Activated B cell treated with CpG ODN at 0.5 μM for 24 hours (primary cell): ENCODE data around the gene SLC12A7. TPM values are rescaled to one million over a fixed set of nuclear protein-coding genes. Genes with fewer than 3 reads are reported as not detected.

Experiments used
- ATAC-seq: fragments of 200-7000 bp; cut with Tn5 transposase; one replicate; pipeline ENCODE4 v1.10.0; 2021; ENCODE audit warnings: low read depth, mild to moderate bottlenecking, moderate library complexity
- CTCF ChIA-PET: fragments of 350-600 bp; sonication (Branson Sonifier 250); formaldehyde crosslinking; loops from one replicate; lab custom pipeline; 2021; ENCODE audit warnings: antibody characterized with exemption; lab: Charles Lee
- POLR2A ChIA-PET: fragments of 350-600 bp; sonication (Branson Sonifier 250); formaldehyde crosslinking; loops from one replicate; lab custom pipeline; 2021; ENCODE audit warnings: antibody characterized with exemption; lab: Charles Lee
- DNase-seq: peaks from one replicate; pipeline ENCODE4 v3.0.0; 2022
- H3K27ac Mint-ChIP-seq: one replicate; pipeline ENCODE4 v1.8.0; 2020; ENCODE audit warnings: mixed read lengths
- H3K27me3 Mint-ChIP-seq: one replicate; pipeline ENCODE4 v1.8.0; 2021; ENCODE audit warnings: mixed read lengths
- H3K36me3 Mint-ChIP-seq: one replicate; pipeline ENCODE4 v1.8.0; 2021; ENCODE audit warnings: low read depth, mixed read lengths
- H3K4me1 Mint-ChIP-seq: one replicate; pipeline ENCODE4 v1.8.0; 2021; ENCODE audit warnings: mixed read lengths
- H3K4me3 Mint-ChIP-seq: one replicate; pipeline ENCODE4 v1.8.0; 2020; ENCODE audit warnings: mild to moderate bottlenecking, mixed read lengths
- H3K9me3 Mint-ChIP-seq: one replicate; pipeline ENCODE4 v1.8.0; 2020; ENCODE audit warnings: mixed read lengths
- CTCF ChIP-seq: fragments of 200-600 bp; IDR thresholded peaks from one replicate; pipeline ENCODE4 v1.8.0; 2022; ENCODE audit warnings: antibody characterized with exemption, mild to moderate bottlenecking
- intact Hi-C: fragments of 100-400 bp; cut with micrococcal nuclease; formaldehyde crosslinking; loops from one replicate; pipeline ENCODE4 v1.15.1; 2024
- total RNA-seq: library from RNA; stranded (reverse); gene quantifications from 2 replicates; pipeline ENCODE4 v1.2.3, GENCODE V29; 2022

SLC12A7 gene
- total RNA-seq, 1 donor from 2014 or later: 23.3 TPM

DNA sequence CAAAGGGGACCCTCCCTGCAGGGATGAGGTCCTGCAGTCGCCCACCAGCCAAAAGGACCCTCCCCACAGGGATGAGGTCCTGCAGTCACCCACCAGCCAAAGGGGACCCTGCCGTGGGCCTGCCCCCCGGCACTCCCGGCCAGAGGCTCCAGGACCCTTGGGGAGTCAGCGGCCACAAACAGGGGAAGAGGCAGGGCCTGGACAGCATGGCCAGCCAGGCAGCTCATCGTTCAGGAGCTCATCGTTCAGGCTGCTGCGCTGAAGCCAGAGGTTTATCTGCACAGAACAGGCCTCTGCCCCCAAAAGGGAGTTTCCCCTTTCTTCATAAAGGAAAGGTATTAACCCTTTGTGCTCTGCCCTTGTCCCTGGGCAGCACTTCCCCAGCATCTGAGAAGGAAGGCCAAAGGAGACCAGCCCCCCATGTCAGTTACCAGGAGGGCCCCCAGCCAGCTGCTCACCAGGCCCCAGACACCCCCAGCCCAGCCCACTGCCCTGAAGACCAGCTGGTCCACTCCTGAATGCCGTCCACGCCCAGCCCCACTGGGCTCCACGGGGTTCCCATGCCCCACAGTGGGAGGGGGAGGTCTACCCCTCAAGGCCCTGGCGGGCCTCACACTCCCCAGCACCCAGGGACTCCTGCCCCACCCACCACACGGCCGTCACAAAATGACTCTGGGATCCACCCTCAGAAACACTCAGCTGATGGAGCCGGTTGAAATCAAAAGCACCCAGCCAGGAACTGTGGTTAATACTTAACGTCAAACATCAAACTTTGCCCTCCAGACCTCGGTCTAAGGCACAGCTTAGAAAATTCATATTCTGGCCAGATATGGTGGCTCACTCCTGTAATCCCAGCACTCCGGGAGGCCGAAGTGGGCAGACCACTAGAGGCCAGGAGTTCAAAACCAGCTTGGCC is 6.3 kb downstream of the SLC12A7 start:
- Mint-ChIP-seq H3K27me3 (no peaks in the 10 kb centered on the region), H3K36me3 (no peaks in the 10 kb centered on the region), H3K4me1 (peaks cover 65% of the 10 kb centered on the region), H3K9me3 (no peaks in the 10 kb centered on the region), H3K4me3 (peak overlapping the region; percentile 63), H3K27ac (peak overlapping the region; percentile 78)
- DNase-seq: no peak
- TF ChIP-seq CTCF: no peak
- intact Hi-C loops: loop anchor here (2.0 kb wide), 1 partner anchor 29 kb away; no protein-coding TSS in a partner anchor
- ChIA-PET POLR2A (interaction anchor here (0.8 to 1.9 kb wide), 3 partner anchors 28 to 398 kb away, joined by 3 to 8 read pairs (median 5); no protein-coding TSS in a partner anchor), CTCF (no interaction called here)
- peak; percentile 68 for ATAC-seq

DNA sequence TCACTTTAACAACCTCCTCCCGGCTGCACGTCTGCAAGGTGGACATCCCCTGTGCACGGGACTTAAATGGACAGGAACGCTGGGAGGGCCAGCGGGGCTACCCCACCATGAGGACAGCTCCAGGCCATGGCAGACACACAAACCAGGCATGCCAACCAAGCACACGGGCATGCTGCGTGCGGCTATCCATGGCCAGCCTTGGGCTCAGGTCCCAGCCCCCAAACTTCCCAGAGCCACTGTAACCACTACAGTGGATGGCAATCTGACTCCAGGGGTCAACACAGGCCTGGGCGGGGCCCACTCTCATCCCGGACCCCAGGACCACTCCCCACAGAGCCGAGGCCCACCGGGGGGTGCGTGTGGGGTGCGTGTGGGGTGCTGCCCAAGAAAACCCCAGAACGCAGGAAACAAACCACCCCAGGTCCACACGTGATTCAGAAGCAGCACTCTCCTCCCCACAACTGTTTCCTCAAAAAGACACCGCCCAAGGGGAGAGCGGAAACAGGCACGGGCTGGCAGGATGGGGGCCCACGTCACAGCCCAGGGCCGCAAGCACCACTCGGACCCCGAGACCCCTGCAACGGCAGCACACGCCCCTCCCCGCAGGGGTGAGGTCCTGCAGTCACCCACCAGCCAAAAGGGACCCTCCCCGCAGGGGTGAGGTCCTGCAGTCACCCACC is 7.4 kb downstream of the SLC12A7 start:
- peak; percentile 47 for ATAC-seq
- H3K9me3 Mint-ChIP-seq: no peaks in the 10 kb centered on the region
- no peak for TF ChIP-seq CTCF
- ChIA-PET POLR2A (no interaction called here), CTCF (no interaction called here)
- no peaks in the 10 kb centered on the region for H3K27me3 Mint-ChIP-seq
- intact Hi-C loops: loop anchor here (2.0 kb wide), 1 partner anchor 30 kb away; no protein-coding TSS in a partner anchor
- peak overlapping the region; percentile 60 for H3K4me3 Mint-ChIP-seq
- H3K36me3 Mint-ChIP-seq: no peaks in the 10 kb centered on the region
- no peak for DNase-seq
- peak overlapping the region; percentile 46 for H3K27ac Mint-ChIP-seq
- peaks cover 60% of the 10 kb centered on the region for H3K4me1 Mint-ChIP-seq

DNA sequence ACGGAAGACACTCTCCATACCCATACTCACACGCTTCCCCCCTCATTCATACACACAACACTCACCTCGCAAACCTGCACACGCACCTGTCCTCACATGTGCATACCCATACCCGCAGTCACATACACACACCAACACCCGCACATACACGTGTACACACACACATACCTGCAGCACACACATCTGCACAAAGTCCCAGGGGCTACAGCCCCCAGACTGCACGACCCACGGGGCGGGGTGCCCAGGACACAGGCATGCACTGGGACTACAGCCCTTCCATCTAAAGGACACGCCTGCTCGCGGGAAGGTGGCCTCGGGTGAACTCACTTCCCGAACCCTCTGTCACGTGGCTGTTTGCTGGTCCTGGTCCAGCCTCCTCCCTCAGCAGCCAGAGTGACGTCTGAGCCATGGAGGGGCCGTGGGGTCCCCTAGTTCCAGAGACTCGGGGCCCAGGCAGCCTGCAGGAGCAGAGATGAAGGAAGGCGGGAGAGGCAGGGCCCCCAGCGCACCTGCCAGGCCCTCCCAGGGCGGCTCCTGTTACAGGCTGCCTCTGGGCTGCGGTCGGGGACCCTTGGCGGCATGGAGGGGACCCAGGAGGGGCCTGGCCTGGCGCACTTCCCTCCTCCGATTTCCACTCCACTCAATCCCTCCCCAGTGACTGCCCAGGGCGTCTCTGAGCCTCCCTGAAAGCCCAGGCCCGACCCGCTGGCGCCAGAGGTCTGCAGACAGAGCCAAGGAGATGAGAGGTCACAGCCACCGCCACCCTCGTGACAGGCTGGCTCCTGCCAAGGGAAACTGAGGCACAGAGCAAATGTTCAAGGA is 8.1 kb downstream of the SLC12A7 start:
- no peak for TF ChIP-seq CTCF
- ChIA-PET POLR2A (interaction anchor here (0.5 kb wide), 1 partner anchor 54 kb away, joined by 8 read pairs; no protein-coding TSS in a partner anchor), CTCF (no interaction called here)
- ATAC-seq (no peak), DNase-seq (no peak)
- Mint-ChIP-seq H3K27me3 (no peaks in the 10 kb centered on the region), H3K27ac (peak overlapping the region; percentile 46), H3K36me3 (no peaks in the 10 kb centered on the region), H3K4me3 (peak overlapping the region; percentile 60), H3K4me1 (peaks cover 55% of the 10 kb centered on the region), H3K9me3 (no peaks in the 10 kb centered on the region)
- intact Hi-C loops: loop anchor here (2.0 kb wide), 1 partner anchor 31 kb away; no protein-coding TSS in a partner anchor

- CTCF ChIA-PET: no interaction called here
- Mint-ChIP-seq H3K9me3 (no peaks in the 10 kb centered on the region), H3K27ac (no peak overlapping the region), H3K36me3 (no peaks in the 10 kb centered on the region), H3K4me3 (no peak overlapping the region), H3K4me1 (peaks cover 49% of the 10 kb centered on the region), H3K27me3 (no peaks in the 10 kb centered on the region)
- no peak for DNase-seq
- intact Hi-C loops: no loop called here
- no peak for ATAC-seq
- TF ChIP-seq CTCF: no peak
- POLR2A ChIA-PET: interaction anchor here (0.5 kb wide), 1 partner anchor 54 kb away, joined by 8 read pairs; no protein-coding TSS in a partner anchor
These were observed 8.8 kb downstream of the SLC12A7 start for GRCh38 chr5:1103093-1103492.
